ENCODE results near the gene CRYBG1. TPM values are rescaled to one million over a fixed set of nuclear protein-coding genes. Genes with fewer than 3 reads are reported as not detected.

The CRYBG1 gene
- total RNA-seq, 1 donor from 2014 or later = 33.6 TPM

DNA sequence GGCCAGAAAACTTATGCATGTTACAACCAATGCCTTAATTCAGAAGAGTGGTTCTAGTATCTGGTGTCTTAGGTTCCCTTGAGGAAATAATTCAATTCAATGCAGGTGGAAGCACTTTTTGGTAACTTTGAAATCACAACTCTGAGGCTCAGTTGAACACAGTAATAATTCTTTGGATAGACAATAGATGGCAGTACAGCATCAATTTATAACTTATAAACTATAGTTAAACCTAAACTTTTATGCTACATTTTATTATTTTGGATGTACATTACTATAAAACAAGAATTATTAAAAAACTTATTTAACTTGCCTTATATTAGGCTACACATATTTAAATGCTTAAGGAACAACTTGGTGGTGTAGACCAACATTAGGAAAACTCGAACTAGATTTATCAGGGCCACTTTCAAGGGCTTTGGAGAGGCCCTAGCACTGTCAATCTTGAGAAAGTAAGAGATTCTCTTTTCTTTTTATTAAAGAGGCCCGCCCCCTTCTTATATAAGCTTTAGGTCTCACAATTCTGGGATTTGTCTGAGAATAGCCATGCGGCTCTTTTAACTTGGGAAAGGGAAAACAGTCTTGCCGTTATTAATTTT is 85.9 kb downstream of the CRYBG1 start:
- peak overlapping the region; percentile 15 for H3K27ac Mint-ChIP-seq
- no peak for TF ChIP-seq CTCF (IDR thresholded peaks at IDR 0.05)
- CTCF ChIA-PET = interaction anchor here (1.0 to 7.0 kb wide), 11 partner anchors 63 to 552 kb away, joined by 3 to 148 read pairs (median 14); no protein-coding TSS in a partner anchor
- peaks cover 7% of the 10 kb centered on the region for H3K27me3 Mint-ChIP-seq
- intact Hi-C loops (cut with micrococcal nuclease) = loop anchor here (1.0 kb wide), 3 partner anchors 110 to 162 kb away; no protein-coding TSS in a partner anchor
- no peaks in the 10 kb centered on the region for H3K9me3 Mint-ChIP-seq
- H3K4me1 Mint-ChIP-seq = peaks cover 16% of the 10 kb centered on the region
- no peak overlapping the region for H3K4me3 Mint-ChIP-seq
- POLR2A ChIA-PET = interaction anchor here (1.8 kb wide), 1 partner anchor 533 kb away, joined by 5 read pairs; no protein-coding TSS in a partner anchor
- no peak for ATAC-seq (ENCODE audit: low read depth)
- no peaks in the 10 kb centered on the region for H3K36me3 Mint-ChIP-seq (ENCODE audit: low read depth)
- no peak for DNase-seq

DNA sequence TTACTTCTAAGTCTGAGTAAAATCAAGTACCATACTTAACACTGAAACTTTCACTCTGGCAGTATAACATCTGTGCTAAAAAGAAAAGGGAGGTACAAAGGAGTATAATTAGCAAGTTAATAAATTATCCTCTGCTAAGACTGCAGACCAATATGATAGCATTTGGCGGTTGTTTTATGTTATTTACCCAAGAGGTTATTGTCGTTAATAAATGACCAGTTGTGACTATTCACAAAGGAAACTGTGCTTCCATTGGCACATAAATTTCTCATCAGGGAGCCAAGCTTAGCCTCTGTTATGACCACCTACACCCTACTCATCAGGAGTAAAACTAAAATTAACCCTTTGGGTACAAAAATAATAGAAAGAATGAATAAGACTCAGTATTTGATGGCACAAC is 86.5 kb downstream of the CRYBG1 start:
- Mint-ChIP-seq H3K4me3 (no peak overlapping the region), H3K36me3 (ENCODE audit: low read depth) (no peaks in the 10 kb centered on the region), H3K9me3 (no peaks in the 10 kb centered on the region), H3K27me3 (peaks cover 5% of the 10 kb centered on the region), H3K27ac (peak overlapping the region; percentile 15), H3K4me1 (peaks cover 16% of the 10 kb centered on the region)
- no peak for TF ChIP-seq CTCF (IDR thresholded peaks at IDR 0.05)
- no peak for ATAC-seq (ENCODE audit: low read depth)
- intact Hi-C loops (cut with micrococcal nuclease) = loop anchor here (1.0 kb wide), 3 partner anchors 109 to 161 kb away; no protein-coding TSS in a partner anchor
- CTCF ChIA-PET = interaction anchor here (1.0 to 7.0 kb wide), 7 partner anchors 62 to 532 kb away, joined by 3 to 148 read pairs (median 20); no protein-coding TSS in a partner anchor
- POLR2A ChIA-PET = interaction anchor here (1.3 kb wide), 1 partner anchor 532 kb away, joined by 4 read pairs; no protein-coding TSS in a partner anchor
- no peak for DNase-seq

- peak overlapping the region; percentile 92 for H3K27ac Mint-ChIP-seq
- TF ChIP-seq CTCF (IDR thresholded peaks at IDR 0.05) = no peak
- ATAC-seq (ENCODE audit: low read depth) (peak; percentile 84), DNase-seq (peak; percentile 40)
- peaks cover 16% of the 10 kb centered on the region for H3K4me1 Mint-ChIP-seq
- H3K9me3 Mint-ChIP-seq = no peaks in the 10 kb centered on the region
- ChIA-PET POLR2A (interaction anchor here (1.0 to 2.4 kb wide), 8 partner anchors 61 to 531 kb away, joined by 3 to 10 read pairs (median 4); partner anchors contain the start of gene ATG5), CTCF (interaction anchor here (0.8 to 7.0 kb wide), 13 partner anchors 61 to 550 kb away, joined by 3 to 148 read pairs (median 5); no protein-coding TSS in a partner anchor)
- intact Hi-C loops (cut with micrococcal nuclease) = loop anchor here (1.0 to 2.0 kb wide), 2 partner anchors 64 to 73 kb away; no protein-coding TSS in a partner anchor
- H3K4me3 Mint-ChIP-seq = peak overlapping the region; percentile 42
- H3K27me3 Mint-ChIP-seq = peaks cover 1% of the 10 kb centered on the region
- no peaks in the 10 kb centered on the region for H3K36me3 Mint-ChIP-seq (ENCODE audit: low read depth)
These were observed 87.5 kb downstream of the CRYBG1 start for GRCh38 chr6:106448000-106448426.

DNA sequence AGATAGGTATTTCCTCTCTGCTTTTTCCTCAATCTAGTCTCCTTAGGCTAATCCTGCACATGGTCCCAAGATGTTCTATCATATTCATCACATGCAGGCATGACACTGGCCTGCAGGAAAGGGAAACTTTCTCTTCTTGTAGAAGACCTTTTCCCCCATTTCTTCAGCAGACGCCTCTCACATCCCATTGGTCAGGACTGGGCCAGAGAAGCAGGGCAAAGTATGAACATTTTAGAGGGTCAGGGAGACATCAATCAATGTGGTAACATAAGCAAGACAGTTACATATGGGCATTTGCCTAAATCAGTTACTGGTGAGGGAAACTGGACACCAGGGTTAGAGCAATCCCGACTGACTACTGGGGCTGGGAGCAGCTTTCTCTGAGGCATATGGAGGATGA is 90.1 kb downstream of the CRYBG1 start:
- Mint-ChIP-seq H3K4me1 (peaks cover 13% of the 10 kb centered on the region), H3K27me3 (no peaks in the 10 kb centered on the region), H3K36me3 (ENCODE audit: low read depth) (no peaks in the 10 kb centered on the region), H3K27ac (no peak overlapping the region), H3K4me3 (no peak overlapping the region), H3K9me3 (no peaks in the 10 kb centered on the region)
- DNase-seq (no peak), ATAC-seq (ENCODE audit: low read depth) (no peak)
- intact Hi-C loops (cut with micrococcal nuclease) = no loop called here
- POLR2A ChIA-PET = no interaction called here
- CTCF ChIA-PET = no interaction called here
- no peak for TF ChIP-seq CTCF (IDR thresholded peaks at IDR 0.05)

DNA sequence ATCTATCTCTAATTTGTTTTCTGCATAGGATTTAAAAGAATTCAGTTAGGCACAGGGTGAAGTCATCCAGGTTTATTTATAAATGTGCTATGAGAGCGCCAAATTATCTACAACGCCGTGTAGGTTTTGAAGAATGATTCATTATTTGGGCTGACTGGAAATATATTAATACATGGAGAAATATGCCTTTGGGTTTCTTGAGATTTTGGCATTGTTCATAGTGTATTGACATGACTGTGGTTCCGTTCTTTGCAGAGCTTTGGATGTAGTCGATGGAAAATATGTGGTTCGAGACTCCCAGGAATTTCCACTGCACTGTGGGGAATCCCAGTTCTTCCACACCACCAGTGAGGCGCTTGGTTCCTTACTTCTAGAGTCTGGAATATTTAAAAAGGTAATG is 90.9 kb downstream of the CRYBG1 start:
- ATAC-seq (ENCODE audit: low read depth) = no peak
- TF ChIP-seq CTCF (IDR thresholded peaks at IDR 0.05) = no peak
- ChIA-PET POLR2A (no interaction called here), CTCF (interaction anchor here (2.0 kb wide), 1 partner anchor 115 kb away, joined by 7 read pairs; no protein-coding TSS in a partner anchor)
- Mint-ChIP-seq H3K4me1 (peaks cover 13% of the 10 kb centered on the region), H3K4me3 (no peak overlapping the region), H3K27me3 (no peaks in the 10 kb centered on the region), H3K9me3 (no peaks in the 10 kb centered on the region), H3K36me3 (ENCODE audit: low read depth) (no peaks in the 10 kb centered on the region), H3K27ac (no peak overlapping the region)
- intact Hi-C loops (cut with micrococcal nuclease) = no loop called here
- no peak for DNase-seq
